ENCODE results near the gene ANTXR1.
A peak's percentile ranks its signal among the peaks of the same experiment; 100 is the strongest.

Gene ANTXR1

GRCh38 chr2:69007603-69008002 lies 5.4 kb upstream of the ANTXR1 start:
- DNase-seq = no peak

- DNase-seq = no peak
Measured at GRCh38 chr2:69010437-69011194, 2.4 kb upstream of the ANTXR1 start.

DNA sequence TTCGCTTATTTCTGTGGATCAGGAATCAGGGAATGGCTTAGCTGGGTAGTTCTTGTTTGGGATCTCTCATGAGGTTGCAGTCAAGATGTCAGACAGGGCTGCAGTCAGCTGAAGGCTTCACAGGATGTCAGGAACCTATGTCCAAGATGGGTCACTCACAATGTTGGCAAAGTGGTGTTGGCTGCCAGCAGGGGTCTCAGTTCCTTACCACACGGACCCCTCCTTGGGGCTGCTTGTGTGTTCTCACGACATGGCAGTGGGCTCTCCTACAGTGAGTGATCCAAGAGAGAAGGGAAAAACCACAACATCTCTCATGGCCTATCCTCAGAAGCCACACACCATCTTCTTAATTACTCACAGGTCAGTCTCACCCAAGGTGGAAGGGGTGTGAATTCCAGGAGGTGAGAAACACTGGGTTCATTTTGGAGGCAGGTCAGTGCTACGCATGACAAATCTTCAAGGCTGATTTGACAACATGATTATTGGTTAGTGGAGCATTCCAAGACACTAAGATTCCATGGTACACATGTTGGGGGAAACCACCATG lies 1.3 kb upstream of the ANTXR1 start:
- DNase-seq = no peak

GRCh38 chr2:69012310-69013141 lies 453 bp upstream of the ANTXR1 start:
- peak; percentile 28 to 52 for DNase-seq

GRCh38 chr2:69013840-69014821 lies 1.2 kb downstream of the ANTXR1 start:
- DNase-seq = no peak

DNA sequence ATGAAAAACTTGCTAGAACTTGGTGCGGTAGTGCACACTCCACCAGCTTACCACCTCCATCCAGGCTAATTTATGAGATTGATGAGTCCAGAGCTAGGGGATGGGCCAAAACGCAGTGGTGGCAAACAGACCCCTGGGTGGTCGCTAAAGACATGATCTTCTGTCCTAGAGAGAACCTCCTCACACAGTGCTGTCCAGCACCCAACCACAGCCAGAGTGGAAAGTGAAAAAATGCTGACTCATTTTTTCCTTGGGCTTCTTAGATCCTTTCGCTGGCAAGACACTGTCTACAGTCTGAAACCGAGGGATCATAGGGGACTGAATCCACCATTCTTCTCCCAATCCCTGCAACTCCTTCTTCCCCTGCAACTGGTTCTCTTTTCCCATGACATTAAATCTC lies 4.1 kb downstream of the ANTXR1 start:
- DNase-seq = no peak

- DNase-seq = no peak
Measured at GRCh38 chr2:69017835-69018234, 4.9 kb downstream of the ANTXR1 start.

DNA sequence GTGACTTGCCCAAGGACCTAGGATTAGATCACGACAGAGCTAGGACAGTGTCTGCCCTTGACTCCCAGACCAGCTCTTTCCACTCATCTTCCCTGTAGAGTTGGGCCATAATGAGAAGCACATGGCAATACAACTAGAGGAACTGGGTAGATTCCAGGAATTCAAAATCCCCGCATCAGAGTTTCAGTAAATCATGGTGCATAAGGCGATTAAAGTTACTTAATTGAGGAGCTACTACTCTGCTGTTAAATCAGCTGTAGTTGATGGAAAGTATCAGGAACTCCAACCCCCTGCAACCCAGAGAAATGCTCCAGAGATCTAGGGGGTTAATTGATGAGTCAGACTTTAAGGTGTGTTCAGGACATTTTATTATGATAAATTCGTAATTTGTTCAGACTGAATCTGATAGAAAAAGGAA lies 5.7 kb downstream of the ANTXR1 start:
- DNase-seq = no peak

- DNase-seq = no peak
Measured at GRCh38 chr2:69020496-69021426, 7.8 kb downstream of the ANTXR1 start.

GRCh38 chr2:69021727-69022126 lies 8.7 kb downstream of the ANTXR1 start:
- DNase-seq = no peak

DNA sequence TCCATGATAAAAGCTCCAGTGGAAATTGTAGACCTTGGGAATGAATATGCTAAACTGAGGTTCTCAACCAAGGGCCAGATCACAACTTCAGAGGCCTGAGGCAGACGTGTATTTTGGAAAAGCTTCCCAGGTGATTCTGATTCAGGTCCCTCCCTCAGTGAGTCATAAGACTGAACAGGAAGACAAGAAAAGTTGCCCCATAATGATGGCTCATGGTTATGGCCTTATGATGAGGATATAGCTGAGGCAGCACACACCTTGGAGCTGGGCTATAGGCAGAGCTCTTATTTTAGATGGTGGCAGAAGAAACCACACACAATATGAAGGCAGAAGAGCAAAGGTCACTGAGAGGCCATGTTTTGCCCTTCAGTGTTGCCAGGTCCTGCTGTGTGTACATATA lies 9.6 kb downstream of the ANTXR1 start:
- no peak for DNase-seq

- no peak for DNase-seq
Measured at GRCh38 chr2:69023236-69023635, 10.3 kb downstream of the ANTXR1 start.

GRCh38 chr2:69026026-69026425 lies 13.0 kb downstream of the ANTXR1 start:
- no peak for DNase-seq

DNA sequence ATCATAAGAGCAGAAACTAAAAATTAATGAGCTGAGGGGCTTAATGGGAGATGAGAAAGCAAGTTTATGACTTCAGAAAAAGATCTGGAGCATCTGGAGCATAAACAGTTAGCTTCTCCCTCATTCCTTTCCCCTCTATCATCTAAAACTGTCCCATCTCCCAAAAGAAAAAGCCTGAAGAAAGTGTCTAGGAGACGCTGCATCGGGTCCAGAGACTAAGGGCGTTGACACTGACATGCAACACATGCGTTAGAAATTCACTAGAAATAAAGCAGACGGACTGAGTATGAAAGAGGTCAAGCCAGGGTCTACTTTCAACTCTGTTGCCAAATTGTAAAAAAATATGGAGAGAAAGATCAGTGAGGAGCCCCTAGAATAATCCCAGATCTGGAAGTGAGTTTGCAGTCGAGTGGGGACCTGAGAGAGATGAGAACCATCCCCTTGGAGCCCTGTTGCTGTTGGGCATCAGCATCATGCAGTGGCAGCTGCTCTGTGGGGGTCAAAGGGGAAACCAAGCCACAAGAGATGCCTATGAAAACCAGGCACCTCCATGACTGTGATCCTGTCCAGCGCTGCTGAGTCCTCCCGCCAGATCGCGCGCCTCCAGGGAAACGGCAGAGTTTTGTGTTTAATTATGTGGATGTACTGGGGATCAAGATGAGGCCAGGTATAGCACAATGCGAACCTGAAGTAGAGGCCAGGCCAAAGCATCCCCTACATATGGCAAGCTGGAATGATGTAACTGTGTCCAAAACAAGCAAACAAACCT lies 13.9 kb downstream of the ANTXR1 start:
- no peak for DNase-seq

GRCh38 chr2:69030800-69031428 lies 17.9 kb downstream of the ANTXR1 start:
- no peak for DNase-seq

DNA sequence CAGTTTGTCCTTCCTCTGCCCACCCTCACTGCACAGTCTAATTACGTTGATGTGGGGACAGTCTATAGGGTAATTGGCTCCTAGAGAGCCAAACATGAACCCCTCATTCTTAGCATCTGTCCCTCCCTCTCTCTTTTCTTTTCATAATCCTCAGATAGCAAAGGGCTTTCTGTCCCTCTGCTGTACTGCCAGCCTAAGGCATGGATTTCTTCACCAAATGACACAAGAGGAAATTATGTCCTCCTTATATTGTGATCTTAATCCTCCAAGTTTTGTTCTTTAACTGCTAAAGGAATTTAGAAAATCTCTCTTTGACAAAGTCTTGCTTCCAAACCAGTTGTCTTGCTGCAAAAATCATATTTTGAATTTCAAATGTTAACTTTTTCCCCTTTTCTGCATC lies 18.5 kb downstream of the ANTXR1 start:
- DNase-seq = no peak

- DNase-seq = no peak
Measured at GRCh38 chr2:69032336-69032735, 19.4 kb downstream of the ANTXR1 start.

DNA sequence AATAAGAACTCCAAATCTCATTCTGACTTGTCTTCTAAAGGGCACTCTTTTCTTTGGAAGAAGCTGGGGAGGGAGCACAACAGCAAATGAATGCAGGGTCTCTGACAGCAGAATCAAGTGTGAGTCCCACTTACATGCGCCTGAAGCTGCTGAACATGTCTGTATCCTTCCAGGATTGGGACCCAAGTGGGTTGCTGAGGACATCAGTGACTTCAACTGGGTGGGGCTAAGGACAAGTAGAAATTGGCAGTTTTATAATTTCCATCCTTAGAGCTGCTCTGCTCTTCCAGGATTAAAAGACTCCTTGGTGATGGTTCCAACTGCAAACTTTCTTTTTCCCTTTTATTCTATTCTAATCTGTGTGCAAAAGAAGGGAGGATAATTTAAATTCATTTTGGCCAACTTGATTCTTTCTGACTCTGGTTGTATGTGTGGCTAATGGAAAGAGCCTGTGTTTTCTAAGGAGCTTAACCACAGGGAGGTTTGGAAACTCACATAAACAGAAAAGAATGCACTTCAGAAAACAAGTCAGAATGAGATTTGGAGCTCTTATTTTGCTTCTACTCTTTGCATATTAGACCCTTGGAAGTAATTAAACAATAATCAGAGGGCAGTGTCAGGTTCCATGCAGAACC lies 20.6 kb downstream of the ANTXR1 start:
- no peak for DNase-seq

DNA sequence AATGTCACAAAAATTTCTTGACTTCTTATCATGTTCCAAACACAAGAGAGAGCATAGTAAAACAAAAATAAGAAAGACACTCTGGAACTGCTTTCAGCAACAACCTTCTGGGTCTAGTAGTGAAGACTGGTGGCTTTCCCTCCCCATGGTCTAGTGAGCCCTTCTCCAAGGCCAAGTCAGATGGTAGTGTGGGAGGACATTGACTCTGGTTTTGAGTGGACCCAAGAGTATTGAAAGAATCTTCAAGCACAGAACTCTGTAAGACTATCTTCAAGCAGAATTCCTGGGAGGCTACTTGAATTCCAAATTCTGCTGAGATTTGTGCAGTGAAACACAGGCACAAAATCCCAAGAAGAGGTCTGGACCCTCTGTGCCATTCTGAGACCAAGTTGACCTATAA lies 21.1 kb downstream of the ANTXR1 start:
- DNase-seq = no peak

- no peak for DNase-seq
Measured at GRCh38 chr2:69034845-69035244, 21.9 kb downstream of the ANTXR1 start.
